Mucosa of descending colon (tissue), 3 donors: Measurements from ENCODE around the gene CYP46A1. TPM values are rescaled to one million over a fixed set of nuclear protein-coding genes. Genes with fewer than 3 reads are reported as not detected.

Experiments
- ATAC-seq: fragments of 200-7000 bp; cut with Tn5 transposase; one replicate; pipeline ENCODE4 v1.9.1; 2020; ENCODE audit warnings: mild to moderate bottlenecking, moderate library complexity
- DNase-seq, 3 donors: peaks; one replicate each; pipeline ENCODE4 v3.0.0-alpha.2; 2020
- H3K36me3 ChIP-seq: fragments of 200-600 bp; one replicate; pipeline ENCODE4 v1.8.0; 2021; ENCODE audit warnings: low read depth, mild to moderate bottlenecking
- H3K4me1 ChIP-seq: fragments of 200-600 bp; one replicate; pipeline ENCODE4 v1.8.0; 2021; ENCODE audit warnings: low read depth, mild to moderate bottlenecking
- H3K4me3 ChIP-seq: fragments of 200-600 bp; one replicate; pipeline ENCODE4 v1.8.0; 2021; ENCODE audit warnings: mild to moderate bottlenecking
- H3K9me3 ChIP-seq: fragments of 200-600 bp; one replicate; pipeline ENCODE4 v1.8.0; 2021; ENCODE audit warnings: mild to moderate bottlenecking
- CTCF ChIP-seq: fragments of 200-600 bp; IDR thresholded peaks from one replicate; pipeline ENCODE4 v1.8.0; 2022; ENCODE audit warnings: antibody characterized with exemption, mild to moderate bottlenecking
- intact Hi-C, 2 donors: fragments of 100-400 bp; cut with DNase I in 1 of 2; cut with micrococcal nuclease in 1 of 2; formaldehyde crosslinking; loops; one replicate each; pipeline versions ENCODE4 v1.11.0 to v1.11.1; 2022; cut with DNase I, micrococcal nuclease
- total RNA-seq, 3 donors: library from RNA; stranded (reverse); fragmentation: NEBNext Ultra II Directional in 2 of 3; extraction: Animal tissue kit (Norgen Biotek cat#: 25700) in 2 of 3; gene quantifications; one replicate each; pipeline versions ENCODE4 v1.2.1 to v1.2.4, GENCODE V29; 2021 to 2023
- donor health status: DM: no; HTN: no; CAD: no; lungs with moderate emphysema.
- donor health status: DM: no; HTN: no; CAD: no.
- donor health status: DM: no; HTN: yes; CAD: no.

The CYP46A1 gene
- total RNA-seq, 3 donors from 2014 or later: 0.14 to 1.0 (median 0.22) TPM

GRCh38 chr14:99664058-99664936, 19.8 kb upstream of the CYP46A1 start:
- H3K4me1 ChIP-seq: no peaks in the 10 kb centered on the region
- DNase-seq (no peak), ATAC-seq (no peak)
- no peaks in the 10 kb centered on the region for H3K9me3 ChIP-seq
- no peak for TF ChIP-seq CTCF
- no peaks in the 10 kb centered on the region for H3K36me3 ChIP-seq
- intact Hi-C loops: no loop called here
- no peak overlapping the region for H3K4me3 ChIP-seq

- no peak overlapping the region for H3K4me3 ChIP-seq
- no peak for ATAC-seq
- intact Hi-C loops: no loop called here
- no peak for DNase-seq
- no peaks in the 10 kb centered on the region for H3K4me1 ChIP-seq
- no peaks in the 10 kb centered on the region for H3K9me3 ChIP-seq
- H3K36me3 ChIP-seq: no peaks in the 10 kb centered on the region
- TF ChIP-seq CTCF: no peak
Observed at GRCh38 chr14:99664937-99665273, 19.2 kb upstream of the CYP46A1 start.

GRCh38 chr14:99666533-99666932, 17.6 kb upstream of the CYP46A1 start:
- Histone ChIP-seq H3K9me3 (no peaks in the 10 kb centered on the region), H3K4me3 (no peak overlapping the region), H3K4me1 (no peaks in the 10 kb centered on the region), H3K36me3 (no peaks in the 10 kb centered on the region)
- ATAC-seq (no peak), DNase-seq (no peak)
- TF ChIP-seq CTCF: no peak
- intact Hi-C loops: no loop called here

GRCh38 chr14:99667045-99667444, 17.1 kb upstream of the CYP46A1 start:
- intact Hi-C loops: no loop called here
- ATAC-seq: no peak

GRCh38 chr14:99667821-99668220, 16.3 kb upstream of the CYP46A1 start:
- no peak overlapping the region for H3K4me3 ChIP-seq
- intact Hi-C loops: no loop called here
- no peak for ATAC-seq
- no peaks in the 10 kb centered on the region for H3K36me3 ChIP-seq
- H3K9me3 ChIP-seq: no peaks in the 10 kb centered on the region
- TF ChIP-seq CTCF: no peak
- DNase-seq: no peak
- H3K4me1 ChIP-seq: peaks cover 3% of the 10 kb centered on the region

More at GRCh38 chr14:99667045-99667444, 17.1 kb upstream of the CYP46A1 start:
- TF ChIP-seq CTCF: no peak
- Histone ChIP-seq H3K9me3 (no peaks in the 10 kb centered on the region), H3K4me3 (no peak overlapping the region), H3K36me3 (no peaks in the 10 kb centered on the region), H3K4me1 (peaks cover 2% of the 10 kb centered on the region)
- DNase-seq: no peak
